Endometrial microvascular endothelial cells (primary cell): ENCODE results near the gene COBLL1. TPM values are rescaled to one million over a fixed set of nuclear protein-coding genes. Genes with fewer than 3 reads are reported as not detected.
"Not testable (repeated sequence)": the region's sequence is repeated elsewhere in the genome, so short reads cannot be mapped to it uniquely, and the experiment has no call there.

Source experiments
- in situ Hi-C: cut with HindIII; loops from 2 replicates; pipeline ENCODE4 v1.10.0; 2017; ENCODE audit warnings: low sequenced_read_pairs, low pct_unique_long_range_greater_than_20kb; ENCODE audit errors: inconsistent ontology term
- total RNA-seq: library from RNA; depleted of rRNA; stranded (reverse); fragments of >200 nt; gene quantifications from one replicate; pipeline ENCODE4 v1.2.3, GENCODE V29; 2015; ENCODE audit errors: inconsistent ontology term

Gene COBLL1
- total RNA-seq, 1 donor from 2014 or later, result 12.2 TPM

GRCh38 chr2:164859906-164860693 lies 18.5 kb upstream of the COBLL1 start:
- in situ Hi-C loops, result not testable (repeated sequence)

GRCh38 chr2:164859251-164859818 lies 17.7 kb upstream of the COBLL1 start:
- in situ Hi-C loops, result no loop called here

GRCh38 chr2:164852086-164852485 lies 10.5 kb upstream of the COBLL1 start:
- in situ Hi-C loops, result no loop called here

- in situ Hi-C loops, result no loop called here
These were observed 8.6 kb upstream of the COBLL1 start for GRCh38 chr2:164850235-164850634.

- in situ Hi-C loops, result no loop called here
These were observed 7.9 kb upstream of the COBLL1 start for GRCh38 chr2:164849506-164849905.

GRCh38 chr2:164847981-164848741 lies 6.5 kb upstream of the COBLL1 start:
- in situ Hi-C loops, result no loop called here

- in situ Hi-C loops, result no loop called here
These were observed 5.7 kb upstream of the COBLL1 start for GRCh38 chr2:164847291-164847690.

- in situ Hi-C loops, result no loop called here
These were observed 4.7 kb upstream of the COBLL1 start for GRCh38 chr2:164846276-164846675.

- in situ Hi-C loops, result no loop called here
These were observed 1.8 kb upstream of the COBLL1 start for GRCh38 chr2:164843346-164843911.

- in situ Hi-C loops, result no loop called here
These were observed 972 bp upstream of the COBLL1 start for GRCh38 chr2:164842624-164842966.

GRCh38 chr2:164840930-164841718 lies 499 bp downstream of the COBLL1 start:
- in situ Hi-C loops, result no loop called here

GRCh38 chr2:164840458-164840929 lies 1.1 kb downstream of the COBLL1 start:
- in situ Hi-C loops, result no loop called here

GRCh38 chr2:164839914-164840457 lies 1.6 kb downstream of the COBLL1 start:
- in situ Hi-C loops, result no loop called here

GRCh38 chr2:164837807-164838206 lies 3.8 kb downstream of the COBLL1 start:
- in situ Hi-C loops, result no loop called here

- in situ Hi-C loops, result no loop called here
These were observed 4.7 kb downstream of the COBLL1 start for GRCh38 chr2:164836907-164837306.

- in situ Hi-C loops, result no loop called here
These were observed 6.3 kb downstream of the COBLL1 start for GRCh38 chr2:164835302-164835701.

GRCh38 chr2:164831887-164832286 lies 9.7 kb downstream of the COBLL1 start:
- in situ Hi-C loops, result no loop called here

- in situ Hi-C loops, result no loop called here
These were observed 10.4 kb downstream of the COBLL1 start for GRCh38 chr2:164831180-164831579.
